Activated naive CD4-positive, alpha-beta T cell treated with anti-CD3 and anti-CD28 coated beads for 36 hours (primary cell): Measurements from ENCODE around the gene SRGAP3. TPM values are rescaled to one million over a fixed set of nuclear protein-coding genes. Genes with fewer than 3 reads are reported as not detected.
A peak's percentile ranks its signal among the peaks of the same experiment; 100 is the strongest.

Source experiments
- CTCF ChIA-PET: fragments of 350-600 bp; sonication (Branson Sonifier 250); formaldehyde crosslinking; loops from one replicate; lab custom pipeline; 2021; ENCODE audit warnings: antibody characterized with exemption; lab: Charles Lee
- DNase-seq: peaks from one replicate; pipeline ENCODE4 v3.0.0-alpha.2; 2020
- H3K27ac Mint-ChIP-seq: one replicate; pipeline ENCODE4 v1.8.0; 2021; ENCODE audit warnings: mild to moderate bottlenecking, mixed read lengths
- H3K27me3 Mint-ChIP-seq: one replicate; pipeline ENCODE4 v1.8.0; 2021; ENCODE audit warnings: low read depth, mixed read lengths
- H3K36me3 Mint-ChIP-seq: one replicate; pipeline ENCODE4 v1.8.0; 2021; ENCODE audit warnings: low read depth, mixed read lengths
- H3K4me1 Mint-ChIP-seq: one replicate; pipeline ENCODE4 v1.8.0; 2021; ENCODE audit warnings: low read depth, mixed read lengths
- H3K4me3 Mint-ChIP-seq: one replicate; pipeline ENCODE4 v1.8.0; 2021; ENCODE audit warnings: mild to moderate bottlenecking, moderate library complexity, mixed read lengths
- H3K9me3 Mint-ChIP-seq: one replicate; pipeline ENCODE4 v1.8.0; 2021; ENCODE audit warnings: mixed read lengths
- intact Hi-C: fragments of 100-400 bp; cut with micrococcal nuclease; formaldehyde crosslinking; loops from one replicate; pipeline ENCODE4 v1.15.1; 2023
- total RNA-seq, 2 experiments: library from RNA; stranded (reverse); gene quantifications; one replicate each; pipeline ENCODE4 v1.2.3, GENCODE V29; 2021

Gene SRGAP3
- total RNA-seq, 2 experiments from 2014 or later = 2.4 to 2.5 TPM

DNA sequence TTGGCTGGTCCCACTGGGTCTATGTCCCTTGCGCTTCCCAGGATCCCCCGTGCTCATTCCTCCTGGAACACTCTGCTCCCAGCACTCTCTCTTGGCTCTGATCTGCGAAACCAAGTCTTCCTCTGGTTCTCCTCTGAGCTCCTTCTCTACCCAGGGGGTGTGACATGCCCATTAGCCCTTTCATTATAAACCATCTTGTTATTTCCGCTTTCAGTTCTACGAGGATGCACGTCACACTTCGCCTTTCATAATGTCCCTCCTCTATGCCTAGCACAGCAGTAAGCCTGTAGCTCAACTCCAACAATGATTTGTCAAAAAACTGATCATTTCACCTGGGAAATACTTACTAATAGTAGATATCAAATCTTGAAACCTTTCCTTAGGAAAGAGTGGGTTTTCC, 234.2 kb downstream of the SRGAP3 start:
- intact Hi-C loops = no loop called here
- Mint-ChIP-seq H3K9me3 (no peaks in the 10 kb centered on the region), H3K27me3 (no peaks in the 10 kb centered on the region), H3K27ac (no peak overlapping the region), H3K4me1 (peaks cover 14% of the 10 kb centered on the region), H3K36me3 (no peaks in the 10 kb centered on the region), H3K4me3 (no peak overlapping the region)
- CTCF ChIA-PET = no interaction called here
- DNase-seq = no peak

DNA sequence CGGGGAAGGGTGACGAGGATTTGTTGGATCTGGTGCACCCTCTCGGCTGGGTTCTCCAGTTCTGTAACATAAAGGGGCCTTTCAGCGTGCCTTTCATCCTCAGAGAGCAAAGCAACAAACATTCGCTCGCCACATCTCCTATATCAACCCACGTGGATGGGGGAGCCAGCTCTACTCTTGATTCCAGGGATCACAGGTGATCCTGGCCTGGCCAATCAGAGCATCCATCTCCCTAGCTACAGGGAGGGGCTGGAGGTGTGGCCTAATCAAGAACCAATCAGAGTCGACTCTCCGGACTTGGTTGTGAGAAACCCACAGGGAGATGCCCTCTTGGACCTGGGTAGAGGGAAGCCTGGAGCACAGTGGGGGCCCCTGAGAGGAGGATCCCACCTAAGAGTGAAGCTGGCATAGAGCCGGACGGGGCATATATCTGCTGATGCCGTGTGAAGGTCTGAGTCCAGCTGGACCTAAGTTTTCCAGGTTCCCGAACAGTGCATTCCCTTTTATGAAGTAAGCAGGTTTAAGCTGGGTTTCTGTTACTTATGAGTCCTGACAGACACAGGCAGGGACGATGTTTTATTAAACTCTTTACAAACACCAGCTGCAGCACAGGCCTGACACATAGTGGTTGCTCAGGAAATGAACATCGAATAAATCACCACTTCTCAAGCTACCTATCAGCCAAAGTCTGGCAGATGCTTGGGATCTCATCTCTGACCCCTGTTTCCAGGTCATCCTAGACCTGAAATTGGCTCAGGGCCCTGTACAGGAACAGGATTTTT, 235.5 kb downstream of the SRGAP3 start:
- intact Hi-C loops = no loop called here
- Mint-ChIP-seq H3K4me1 (peaks cover 14% of the 10 kb centered on the region), H3K27ac (no peak overlapping the region), H3K9me3 (no peaks in the 10 kb centered on the region), H3K4me3 (no peak overlapping the region), H3K36me3 (no peaks in the 10 kb centered on the region), H3K27me3 (no peaks in the 10 kb centered on the region)
- CTCF ChIA-PET = interaction anchor here (0.7 to 2.6 kb wide), 3 partner anchors 26 to 339 kb away, joined by 3 to 16 read pairs (median 3); no protein-coding TSS in a partner anchor
- DNase-seq = no peak

DNA sequence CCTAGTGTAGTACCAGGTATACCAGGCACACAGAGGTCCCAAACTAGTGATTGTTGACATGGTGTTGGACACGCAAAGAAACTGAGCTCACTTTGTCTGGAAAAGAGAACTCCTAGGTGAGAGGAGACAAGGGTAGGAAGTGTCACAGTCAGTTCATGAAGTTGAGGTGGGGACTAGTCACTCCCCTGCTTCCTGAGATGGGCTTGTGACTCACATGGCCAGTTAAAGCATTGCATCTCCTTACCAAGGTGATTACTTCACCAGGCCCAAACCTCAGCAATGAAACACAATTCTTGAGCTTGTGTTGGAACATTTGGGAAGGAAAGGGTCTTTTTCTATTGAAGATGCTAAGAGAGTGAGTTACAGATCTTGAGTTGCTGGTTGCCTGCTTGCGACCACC, 236.9 kb downstream of the SRGAP3 start:
- no peaks in the 10 kb centered on the region for H3K36me3 Mint-ChIP-seq
- no peaks in the 10 kb centered on the region for H3K9me3 Mint-ChIP-seq
- no peak overlapping the region for H3K27ac Mint-ChIP-seq
- peaks cover 14% of the 10 kb centered on the region for H3K4me1 Mint-ChIP-seq
- CTCF ChIA-PET = interaction anchor here (1.0 to 2.6 kb wide), 2 partner anchors 8 to 25 kb away, joined by 3 to 16 read pairs; no protein-coding TSS in a partner anchor
- peak; percentile 18 for DNase-seq
- H3K4me3 Mint-ChIP-seq = no peak overlapping the region
- intact Hi-C loops = no loop called here
- no peaks in the 10 kb centered on the region for H3K27me3 Mint-ChIP-seq

DNA sequence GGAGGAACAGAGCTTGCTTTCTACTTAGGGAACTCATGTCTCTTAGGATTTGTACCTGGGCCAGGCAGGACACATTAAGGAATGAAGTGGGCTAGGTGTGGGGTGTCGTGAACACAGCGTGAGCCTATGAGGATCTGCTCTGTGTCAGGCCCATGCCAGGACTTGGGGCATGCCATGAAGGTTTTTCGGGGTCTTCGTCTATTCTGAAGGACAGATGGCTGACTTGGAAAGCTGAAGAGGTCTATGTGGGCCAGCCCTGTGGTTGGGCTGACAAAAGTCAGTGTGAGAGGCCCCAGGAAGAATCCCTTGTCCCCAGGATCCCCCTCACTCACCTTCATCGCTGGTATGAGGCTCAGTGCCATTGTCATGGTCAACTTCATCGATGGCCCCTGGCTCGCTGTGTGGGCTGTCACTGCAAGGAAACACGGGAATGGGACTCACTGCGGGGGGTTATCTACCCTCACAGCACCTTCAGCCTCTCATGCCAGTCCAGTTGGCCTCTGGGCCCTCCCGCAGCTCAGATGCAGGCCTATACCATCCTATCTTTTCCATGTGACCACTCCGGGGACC, 239.4 kb downstream of the SRGAP3 start:
- CTCF ChIA-PET = interaction anchor here (1.0 to 1.8 kb wide), 2 partner anchors 22 to 292 kb away, joined by 4 read pairs; no protein-coding TSS in a partner anchor
- Mint-ChIP-seq H3K27me3 (no peaks in the 10 kb centered on the region), H3K4me1 (peaks cover 14% of the 10 kb centered on the region), H3K4me3 (no peak overlapping the region), H3K36me3 (no peaks in the 10 kb centered on the region), H3K27ac (no peak overlapping the region), H3K9me3 (no peaks in the 10 kb centered on the region)
- no peak for DNase-seq
- intact Hi-C loops = no loop called here

DNA sequence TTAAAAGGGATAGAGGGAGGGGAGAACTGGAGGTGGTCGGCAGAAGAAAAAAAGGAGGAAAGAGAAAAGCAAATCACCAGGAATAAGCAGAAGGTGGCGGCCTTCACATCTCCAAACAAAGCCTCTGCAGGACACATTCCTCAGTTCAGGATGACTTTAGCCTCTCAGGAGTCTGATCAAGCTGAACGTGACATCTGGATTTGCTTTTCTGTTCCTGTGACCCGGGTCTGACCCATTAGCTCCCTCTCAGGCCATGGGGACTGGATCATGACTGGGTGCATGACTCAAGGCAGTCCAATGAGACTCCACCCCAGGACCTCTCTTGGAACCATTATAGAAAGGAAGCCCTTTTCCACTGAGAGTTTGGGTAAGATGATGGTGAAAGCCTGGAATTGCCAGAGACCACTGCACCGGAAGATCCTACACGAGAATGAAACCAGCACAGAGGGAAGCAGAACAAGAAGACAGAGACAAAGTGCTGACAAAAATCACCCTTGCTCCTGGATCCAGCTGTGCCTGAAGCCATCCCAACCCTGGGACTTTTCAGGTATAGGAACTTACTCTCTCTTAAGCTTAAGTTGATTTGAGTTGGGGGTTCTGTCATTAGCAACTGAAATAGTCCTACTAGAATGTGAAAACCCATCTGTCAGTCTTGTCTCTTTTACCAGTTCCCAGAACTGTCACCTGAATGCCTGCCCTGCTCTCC, 240.7 kb downstream of the SRGAP3 start:
- intact Hi-C loops = no loop called here
- DNase-seq = no peak
- Mint-ChIP-seq H3K4me1 (peaks cover 14% of the 10 kb centered on the region), H3K27ac (no peak overlapping the region), H3K9me3 (no peaks in the 10 kb centered on the region), H3K36me3 (no peaks in the 10 kb centered on the region), H3K27me3 (no peaks in the 10 kb centered on the region), H3K4me3 (no peak overlapping the region)
- CTCF ChIA-PET = no interaction called here

DNA sequence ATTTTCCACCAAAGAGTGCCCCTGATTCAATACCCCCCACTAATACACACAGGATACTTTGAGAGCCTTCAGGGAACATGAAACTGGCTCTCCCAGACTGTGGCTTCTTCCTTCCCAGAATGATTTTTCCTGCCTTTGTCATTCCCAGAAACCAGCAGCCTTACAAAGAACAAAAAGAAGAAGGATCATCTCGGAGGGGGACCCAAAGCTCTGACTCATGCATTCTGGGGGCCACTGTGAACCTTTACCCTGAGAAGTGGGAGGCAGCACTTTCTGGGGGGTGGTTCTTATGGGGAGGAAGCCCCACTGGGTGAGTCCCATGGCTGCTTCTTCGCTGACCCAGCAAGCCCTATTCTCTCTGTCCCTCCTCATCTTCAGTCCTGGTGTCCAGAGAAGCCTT, 241.5 kb downstream of the SRGAP3 start:
- Mint-ChIP-seq H3K9me3 (no peaks in the 10 kb centered on the region), H3K27ac (no peak overlapping the region), H3K36me3 (no peaks in the 10 kb centered on the region), H3K4me1 (peaks cover 14% of the 10 kb centered on the region), H3K4me3 (no peak overlapping the region), H3K27me3 (no peaks in the 10 kb centered on the region)
- CTCF ChIA-PET = no interaction called here
- DNase-seq = no peak
- intact Hi-C loops = no loop called here

DNA sequence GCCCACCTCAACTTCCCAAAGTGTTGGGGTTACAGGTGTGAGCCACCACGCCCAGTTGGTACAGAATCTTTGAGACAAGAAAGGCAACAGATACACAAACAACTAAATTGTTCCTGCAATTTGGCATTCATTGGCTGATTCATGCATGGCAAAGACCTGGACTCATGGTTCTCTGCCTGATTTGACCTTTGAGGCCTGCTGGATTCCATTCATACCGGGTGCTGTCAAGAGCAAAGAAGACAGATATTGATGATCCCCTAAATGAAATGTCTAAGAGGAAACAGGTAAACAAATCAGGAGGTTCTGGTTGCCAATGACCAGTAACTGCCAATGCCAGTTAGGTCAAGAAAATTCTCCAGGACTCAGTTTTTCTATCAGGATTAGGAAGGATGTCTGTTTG, 242.2 kb downstream of the SRGAP3 start:
- no peaks in the 10 kb centered on the region for H3K9me3 Mint-ChIP-seq
- intact Hi-C loops = no loop called here
- H3K27ac Mint-ChIP-seq = no peak overlapping the region
- H3K4me1 Mint-ChIP-seq = peaks cover 8% of the 10 kb centered on the region
- no peaks in the 10 kb centered on the region for H3K27me3 Mint-ChIP-seq
- DNase-seq = no peak
- CTCF ChIA-PET = no interaction called here
- H3K36me3 Mint-ChIP-seq = no peaks in the 10 kb centered on the region
- H3K4me3 Mint-ChIP-seq = no peak overlapping the region

DNA sequence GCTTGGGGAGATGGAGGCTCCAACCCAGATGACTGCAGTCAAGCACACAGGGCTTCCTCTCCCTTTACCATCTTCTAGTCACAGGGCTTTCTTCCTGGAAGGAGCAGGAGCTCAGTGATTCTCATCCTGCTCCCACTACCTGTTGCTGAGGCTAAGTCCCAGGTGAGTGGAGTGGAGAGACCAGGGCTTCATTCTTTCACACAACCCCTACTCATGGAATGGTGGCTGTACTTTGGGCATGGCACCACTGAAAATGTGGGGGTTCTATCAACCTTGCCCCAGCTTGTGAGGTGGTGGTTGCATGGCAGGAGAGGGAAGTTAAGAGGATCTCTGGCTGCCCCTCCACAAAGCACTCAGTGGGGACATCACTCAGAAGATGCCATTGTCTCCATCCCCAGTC, 249.4 kb downstream of the SRGAP3 start:
- Mint-ChIP-seq H3K27me3 (no peaks in the 10 kb centered on the region), H3K9me3 (no peaks in the 10 kb centered on the region), H3K36me3 (no peaks in the 10 kb centered on the region), H3K4me3 (no peak overlapping the region), H3K27ac (no peak overlapping the region), H3K4me1 (no peaks in the 10 kb centered on the region)
- intact Hi-C loops = no loop called here
- no peak for DNase-seq
- CTCF ChIA-PET = interaction anchor here (1.3 kb wide), 1 partner anchor 12 kb away, joined by 4 read pairs; no protein-coding TSS in a partner anchor

DNA sequence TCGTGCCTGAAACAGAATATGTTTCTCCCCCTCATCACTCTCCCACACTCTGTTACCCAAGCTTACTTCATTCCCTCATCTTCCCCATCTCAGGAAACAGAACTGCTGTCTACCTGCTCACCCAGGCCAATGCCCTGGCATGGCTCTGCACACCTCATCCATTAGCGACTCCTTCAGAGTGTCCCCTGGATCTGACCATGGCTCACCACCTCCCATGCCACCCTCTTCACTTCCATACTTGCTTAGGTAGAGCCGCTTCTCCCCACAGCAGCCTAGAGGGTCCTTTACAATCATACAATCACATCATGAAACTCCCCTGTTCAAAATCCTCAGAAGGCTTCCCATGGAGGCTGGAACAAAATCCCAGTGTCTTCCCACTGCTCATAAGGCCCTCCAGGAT, 252.3 kb downstream of the SRGAP3 start:
- H3K9me3 Mint-ChIP-seq = no peaks in the 10 kb centered on the region
- H3K36me3 Mint-ChIP-seq = no peaks in the 10 kb centered on the region
- no peak overlapping the region for H3K4me3 Mint-ChIP-seq
- no peaks in the 10 kb centered on the region for H3K4me1 Mint-ChIP-seq
- CTCF ChIA-PET = interaction anchor here (1.4 kb wide), 2 partner anchors 9 to 306 kb away, joined by 3 to 7 read pairs; no protein-coding TSS in a partner anchor
- no peaks in the 10 kb centered on the region for H3K27me3 Mint-ChIP-seq
- no peak for DNase-seq
- no peak overlapping the region for H3K27ac Mint-ChIP-seq
- intact Hi-C loops = no loop called here

DNA sequence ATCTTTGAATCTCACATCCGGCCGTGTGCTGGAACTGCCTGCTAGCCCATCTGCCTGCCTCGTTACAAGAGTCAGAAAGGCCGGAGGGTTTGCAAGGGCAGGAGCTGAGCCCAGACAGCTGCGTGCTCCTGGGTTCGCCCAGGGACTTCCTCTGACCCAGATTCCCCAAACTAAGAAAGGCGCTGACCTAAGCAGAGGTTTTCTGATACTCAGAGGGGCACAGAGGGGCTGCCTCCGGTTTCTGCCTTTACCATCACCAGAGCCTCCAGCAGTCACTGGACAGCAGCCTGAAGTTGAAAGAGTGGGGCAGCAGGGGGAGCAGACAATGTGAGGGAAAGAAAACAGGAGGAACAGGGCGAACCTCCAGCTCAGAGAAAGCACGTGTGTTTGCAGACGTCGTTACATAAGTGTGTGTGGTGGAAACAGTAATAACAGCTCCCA, 252.7 kb downstream of the SRGAP3 start:
- CTCF ChIA-PET = interaction anchor here (1.4 kb wide), 1 partner anchor 9 kb away, joined by 7 read pairs; no protein-coding TSS in a partner anchor
- DNase-seq = no peak
- no peaks in the 10 kb centered on the region for H3K9me3 Mint-ChIP-seq
- no peaks in the 10 kb centered on the region for H3K4me1 Mint-ChIP-seq
- no peak overlapping the region for H3K27ac Mint-ChIP-seq
- intact Hi-C loops = no loop called here
- H3K4me3 Mint-ChIP-seq = no peak overlapping the region
- no peaks in the 10 kb centered on the region for H3K36me3 Mint-ChIP-seq
- no peaks in the 10 kb centered on the region for H3K27me3 Mint-ChIP-seq

DNA sequence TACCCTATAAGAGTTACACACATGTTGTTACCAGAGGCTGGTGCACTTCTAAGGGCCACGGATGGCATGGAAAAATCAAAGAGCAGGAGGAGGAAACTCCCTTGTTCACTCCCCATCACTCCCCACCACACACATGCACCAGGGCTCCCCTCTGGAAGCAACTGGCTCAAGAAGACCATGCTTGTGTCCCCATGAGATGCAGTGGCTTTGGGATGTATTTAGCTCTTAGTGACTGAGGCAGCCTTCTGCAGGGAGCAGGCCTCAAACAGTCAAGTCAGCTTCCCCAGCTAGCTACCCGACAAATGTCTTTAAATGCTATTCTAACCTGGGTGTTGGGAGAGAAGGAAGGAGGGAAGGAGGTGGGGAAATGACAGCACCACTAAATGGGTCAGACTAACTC, 253.2 kb downstream of the SRGAP3 start:
- no peak overlapping the region for H3K27ac Mint-ChIP-seq
- H3K4me3 Mint-ChIP-seq = no peak overlapping the region
- H3K9me3 Mint-ChIP-seq = no peaks in the 10 kb centered on the region
- H3K4me1 Mint-ChIP-seq = no peaks in the 10 kb centered on the region
- H3K27me3 Mint-ChIP-seq = no peaks in the 10 kb centered on the region
- no peak for DNase-seq
- no peaks in the 10 kb centered on the region for H3K36me3 Mint-ChIP-seq
- CTCF ChIA-PET = interaction anchor here (0.7 to 1.4 kb wide), 2 partner anchors 9 to 141 kb away, joined by 3 to 7 read pairs; no protein-coding TSS in a partner anchor
- intact Hi-C loops = no loop called here

DNA sequence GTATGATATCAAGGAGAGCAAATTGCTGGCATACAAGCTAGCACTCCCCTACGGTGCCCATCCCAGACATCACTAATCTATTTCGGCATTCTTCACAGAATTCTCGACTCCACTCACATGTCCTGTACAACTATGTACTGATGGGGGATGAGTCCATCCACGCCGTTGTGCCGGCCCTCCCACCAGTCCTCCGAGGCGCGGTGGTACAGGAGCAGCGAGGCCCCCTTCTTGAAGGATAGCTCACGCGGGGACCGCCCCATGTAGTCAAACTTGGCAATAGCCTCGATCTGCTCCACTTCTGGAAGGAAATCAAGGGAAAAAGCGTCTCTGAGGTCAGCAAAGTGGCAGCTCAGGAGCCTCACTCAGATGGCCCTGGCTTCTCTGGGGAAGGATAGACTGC, 255.2 kb downstream of the SRGAP3 start:
- no peak for DNase-seq
- CTCF ChIA-PET = interaction anchor here (0.6 to 2.4 kb wide), 7 partner anchors 17 to 317 kb away, joined by 3 to 6 read pairs (median 3); partner anchors contain the start of gene SRGAP3
- Mint-ChIP-seq H3K4me1 (no peaks in the 10 kb centered on the region), H3K4me3 (no peak overlapping the region), H3K27me3 (no peaks in the 10 kb centered on the region), H3K9me3 (no peaks in the 10 kb centered on the region), H3K36me3 (no peaks in the 10 kb centered on the region), H3K27ac (no peak overlapping the region)
- intact Hi-C loops = no loop called here
